SK-N-MC (cell line): ENCODE measurements around the gene WNT10A.

Source experiments
- EZH2 ChIP-seq: fragments of 200-600 bp; sonication (generic); IDR thresholded peaks from one replicate; pipeline ENCODE4 v1.6.1; 2017; ENCODE audit warnings: antibody characterized with exemption
- FOXP2 ChIP-seq: optimal IDR thresholded peaks from 2 replicates; pipeline ENCODE3; 2011; ENCODE audit warnings: mild to moderate bottlenecking, moderate library complexity; ENCODE audit not compliant: insufficient read depth; ENCODE audit errors: extremely low read length, control extremely low read depth
- POLR2AphosphoS5 ChIP-seq: IDR thresholded peaks from 2 replicates; pipeline ENCODE4 v1.6.1; 2012; ENCODE audit warnings: mild to moderate bottlenecking, low read depth, low read length, borderline replicate concordance

GRCh38 chr2:218831378-218831990, 49.2 kb upstream of the WNT10A start, which contains the start of gene PRKAG3:
- no peak for TF ChIP-seq EZH2
- no peak for TF ChIP-seq POLR2AphosphoS5
- TF ChIP-seq FOXP2, result no peak
